K562 (cell line): Measurements from ENCODE around the gene SYNJ2. TPM values are rescaled to one million over a fixed set of nuclear protein-coding genes. Genes with fewer than 3 reads are reported as not detected.

Experiments
- ATAC-seq: fragments of 200-7000 bp; cut with Tn5 transposase; 3 replicates; pipeline ENCODE4 v1.9.1; 2020; ENCODE audit warnings: moderate library complexity
- BruUV-seq: library from RNA; stranded (reverse); fragments of 400-500 nt; replicated peaks from 2 replicates; lab custom pipeline; 2021; lab: Mats Ljungman, UMichigan
- CTCF ChIA-PET: fragments of 300-600 bp; formaldehyde crosslinking; extraction: SDS; loops from one replicate; lab custom pipeline; 2021; ENCODE audit warnings: low intra/inter-chr PET ratio; lab: Yijun Ruan, JAX
- POLR2A ChIA-PET: fragments of 300-600, 350-650 bp; sonication (Branson Sonifier 250); formaldehyde crosslinking; extraction: SDS; loops from one replicate; lab custom pipeline; 2021; ENCODE audit warnings: antibody characterized with exemption, inconsistent platforms; lab: Yijun Ruan, JAX
- DNase-seq, 4 experiments: peaks; one replicate each; pipeline versions ENCODE4 v3.0.0 to v3.0.0-alpha.2; 2011 to 2018; ENCODE audit warnings: low spot score in 3 of 4, mixed read lengths in 3 of 4; ENCODE audit errors: extremely low read depth in 1 of 4
- FAIRE-seq: peaks from 2 replicates; lab custom pipeline; 2011; peaks lifted over from hg19 to GRCh38; lab: Jason Lieb, UNC
- H2AFZ ChIP-seq: 2 replicates; pipeline ENCODE4 v1.6.0; 2011; ENCODE audit warnings: low read depth, low read length, control low read depth, inconsistent platforms
- H3K27ac ChIP-seq: fragments of 200-600 bp; 3 replicates; pipeline ENCODE4 v1.8.0; 2011; ENCODE audit warnings: low read depth, mild to moderate bottlenecking, control low read depth, inconsistent platforms, low read length, moderate library complexity, mixed read lengths; ENCODE audit errors: extremely low read depth
- H3K27me3 ChIP-seq, 2 experiments: fragments of 300-600 bp in 1 of 2; 2 replicates in 1 of 2; 3 replicates in 1 of 2; pipeline versions ENCODE4 v1.6.0 to v1.8.0; 2011; ENCODE audit warnings: inconsistent platforms in 2 of 2, low read length in 2 of 2, mild to moderate bottlenecking in 1 of 2, mixed read lengths in 1 of 2, moderate library complexity in 1 of 2; ENCODE audit not compliant: control insufficient read depth in 2 of 2, insufficient read depth in 2 of 2
- H3K36me3 ChIP-seq: fragments of 300-600 bp; 3 replicates; pipeline ENCODE4 v1.8.0; 2011; ENCODE audit warnings: mild to moderate bottlenecking, low read length, inconsistent platforms; ENCODE audit not compliant: control insufficient read depth, insufficient read depth
- H3K4me1 ChIP-seq, 2 experiments: fragments of 200-600 bp in 1 of 2; replicated peaks in 1 of 2; 2 replicates in 1 of 2; 3 replicates in 1 of 2; pipeline versions ENCODE4 v1.5.1 to v1.8.0; 2011; ENCODE audit warnings: inconsistent platforms in 2 of 2, low read length in 2 of 2, mild to moderate bottlenecking in 1 of 2, mixed read lengths in 1 of 2, moderate library complexity in 1 of 2; ENCODE audit not compliant: control insufficient read depth in 2 of 2, insufficient read depth in 2 of 2
- H3K4me2 ChIP-seq: 2 replicates; pipeline ENCODE4 v1.6.1; 2011; ENCODE audit warnings: low read length, control low read depth, inconsistent platforms, mixed read lengths; ENCODE audit not compliant: insufficient read depth
- H3K4me3 ChIP-seq: fragments of 200-600 bp; sonication (generic), shearing (Covaris generic); 2 replicates; pipeline ENCODE4 v1.5.1; 2016; ENCODE audit warnings: control low read depth, inconsistent platforms
- H3K79me2 ChIP-seq: fragments of 200-600 bp; 3 replicates; pipeline ENCODE4 v1.8.0; 2011; ENCODE audit warnings: low read length, inconsistent platforms; ENCODE audit not compliant: control insufficient read depth, insufficient read depth
- H3K9ac ChIP-seq, 2 experiments: 2 replicates each; pipeline versions ENCODE4 v1.6.0 to v1.6.1; 2011; ENCODE audit warnings: low read depth in 2 of 2, low read length in 2 of 2, control low read depth in 1 of 2, inconsistent platforms in 1 of 2, mild to moderate bottlenecking in 1 of 2, mixed read lengths in 1 of 2; ENCODE audit not compliant: insufficient read depth in 1 of 2
- H3K9me1 ChIP-seq: one replicate; pipeline ENCODE4 v1.6.0; 2011; ENCODE audit warnings: inconsistent platforms, mild to moderate bottlenecking, low read length, moderate library complexity; ENCODE audit not compliant: control insufficient read depth, insufficient read depth
- H3K9me3 ChIP-seq: replicated peaks from 2 replicates; pipeline ENCODE4 v1.5.1; 2011; ENCODE audit warnings: low read depth, low read length, inconsistent platforms; ENCODE audit not compliant: control insufficient read depth, insufficient read depth
- H4K20me1 ChIP-seq: replicated peaks from 2 replicates; pipeline ENCODE4 v1.6.1; 2011; ENCODE audit warnings: low read length, inconsistent platforms, mixed read lengths; ENCODE audit not compliant: control insufficient read depth, insufficient read depth
- CEBPZ ChIP-seq: fragments of 150-350 bp; IDR thresholded peaks from 2 replicates; pipeline ENCODE4 v1.6.1; 2014; ENCODE audit warnings: low read depth, mild to moderate bottlenecking, low read length, borderline replicate concordance
- CREB3L1 ChIP-seq: fragments of 450-650 bp; IDR thresholded peaks from 2 replicates; pipeline ENCODE4 v1.6.1; 2014; ENCODE audit warnings: low read depth, mild to moderate bottlenecking, moderate library complexity, borderline replicate concordance
- DACH1 ChIP-seq: fragments of 450-650 bp; IDR thresholded peaks from 2 replicates; pipeline ENCODE4 v1.6.1; 2018; ENCODE audit not compliant: partially characterized antibody
- HDAC3 ChIP-seq: fragments of 450-650 bp; IDR thresholded peaks from 2 replicates; pipeline ENCODE4 v1.6.1; 2018; ENCODE audit warnings: borderline replicate concordance, mild to moderate bottlenecking, moderate library complexity; ENCODE audit not compliant: partially characterized antibody
- HDAC6 ChIP-seq: IDR thresholded peaks from 2 replicates; pipeline ENCODE4 v1.6.1; 2012; ENCODE audit warnings: low read depth, mild to moderate bottlenecking, control low read depth, inconsistent platforms, low read length, moderate library complexity
- MEF2D ChIP-seq: conservative IDR thresholded peaks from 2 replicates; pipeline ENCODE4 v1.6.1; 2016; ENCODE audit warnings: low read depth, missing genetic modification characterization, missing compliant biosample characterization
- POLR3A ChIP-seq: IDR thresholded peaks from 2 replicates; pipeline ENCODE4 v1.6.1; 2011; ENCODE audit warnings: borderline replicate concordance, mild to moderate bottlenecking, moderate library complexity; ENCODE audit not compliant: insufficient read length, insufficient read depth; ENCODE audit errors: extremely low read depth
- SNIP1 ChIP-seq: fragments of 450-650 bp; IDR thresholded peaks from 2 replicates; pipeline ENCODE4 v1.7.1; 2017; ENCODE audit warnings: low read depth, mild to moderate bottlenecking
- SRSF7 ChIP-seq: fragments of 200-400 bp; formaldehyde crosslinking; optimal IDR thresholded peaks from 2 replicates; pipeline ENCODE3; 2017; ENCODE audit warnings: mild to moderate bottlenecking, low read depth, low read length
- ZFP36 ChIP-seq: fragments of 150-350 bp; IDR thresholded peaks from 2 replicates; pipeline ENCODE4 v1.6.1; 2018; ENCODE audit warnings: low read length, low read depth; ENCODE audit not compliant: partially characterized antibody
- ZNF212 ChIP-seq: fragments of 450-650 bp; formaldehyde crosslinking; IDR thresholded peaks from 2 replicates; pipeline ENCODE4 v1.4.0; 2020; ENCODE audit warnings: mild to moderate bottlenecking
- ZNF589 ChIP-seq: fragments of 200-800 bp; sonication (Bioruptor generic); IDR thresholded peaks from 2 replicates; pipeline ENCODE4 v1.6.1; 2016; ENCODE audit warnings: low read depth, missing genetic modification characterization, missing compliant biosample characterization
- WGBS: fragments of 100-300 bp; shearing (Covaris generic); methylation state at CpG from one replicate; pipeline ENCODE4 v1.1.6; 2016; ENCODE audit warnings: low coverage, mixed read lengths; ENCODE audit not compliant: insufficient coverage; ENCODE audit errors: missing lambda C conversion rate; 5-methylcytosine and 5-hydroxymethylcytosine counted together
- in situ Hi-C: fragments of 300-500 bp; cut with MboI; formaldehyde crosslinking; loops from 4 replicates; pipeline ENCODE4 v1.15.0; 2018; ENCODE audit warnings: inconsistent platforms, mixed read lengths
- intact Hi-C: fragments of 100-400 bp; cut with micrococcal nuclease; formaldehyde crosslinking; loops from 2 replicates; pipeline ENCODE4 v1.14.2; 2022
- polyA plus RNA-seq, 8 experiments: library from polyadenylated mRNA; depleted of rRNA in 4 of 8; stranded (reverse) in 5 of 8; unstranded in 3 of 8; fragments of >200 nt; fragmentation: Nextera tagmentation in 2 of 8; fragmentation: Illumina TruSeq in 1 of 8; extraction: Ambion mirVana in 2 of 8; extraction: Trizol in 1 of 8; gene quantifications; 2 replicates each; pipeline versions ENCODE4 v1.2.1 to v1.2.3, GENCODE V29; 2011 to 2014; ENCODE audit warnings: inconsistent platforms in 1 of 8, missing spikeins in 1 of 8
- total RNA-seq, 7 experiments: library from RNA; depleted of rRNA in 6 of 7; stranded (reverse); fragments of >200 nt in 6 of 7; fragmentation: Illumina TruSeq in 2 of 7; extraction: Trizol in 2 of 7; gene quantifications; 2 replicates each; pipeline versions ENCODE4 v1.2.1 to v1.2.3, GENCODE V29; 2011 to 2021; ENCODE audit warnings: low replicate concordance in 1 of 7

SYNJ2 gene
- total and polyA plus RNA-seq, 9 of the 15 experiments (the other 6 are each of a cell fraction or from before 2014, with no cell fraction given): 3.0 to 27.7 (median 17.8) TPM

- no peak overlapping the region for H3K27ac ChIP-seq
Measured at GRCh38 chr6:158018851-158019361, 37.2 kb downstream of the SYNJ2 start.

More at GRCh38 chr6:158018851-158019361, 37.2 kb downstream of the SYNJ2 start:
- Histone ChIP-seq H3K9me3 (no peaks in the 10 kb centered on the region), H2AFZ (no peak overlapping the region), H3K4me3 (no peak overlapping the region), H3K4me1 (peaks cover 5 to 14% of the 10 kb centered on the region in 2 experiments; a peak in 3 of 5 replicates), H3K36me3 (peaks cover 22% of the 10 kb centered on the region; the same call in 2 of the 3 replicates), H3K9ac (no peak overlapping the region), H3K27me3 (no peaks in the 10 kb centered on the region), H3K9me1 (peaks cover 7% of the 10 kb centered on the region), H4K20me1 (peaks cover 14% of the 10 kb centered on the region; the same call in 1 of the 2 replicates), H3K79me2 (peaks cover 10% of the 10 kb centered on the region; the same call in 2 of the 3 replicates), H3K4me2 (no peak overlapping the region)
- 88% methylated on average over 15 of the region's 15 CpGs for WGBS
- in situ Hi-C loops (no loop called here), intact Hi-C loops (no loop called here)
- ATAC-seq (no peak), DNase-seq (no peak), FAIRE-seq (no peak)
- BruUV-seq: no TSS peak
- no peak for TF ChIP-seq SNIP1
- TF ChIP-seq MEF2D (tag): no peak
- no peak for TF ChIP-seq DACH1
- TF ChIP-seq POLR3A: no peak
- TF ChIP-seq SRSF7: no peak
- no peak for TF ChIP-seq CREB3L1
- no peak for TF ChIP-seq HDAC6
- no peak for TF ChIP-seq ZFP36
- TF ChIP-seq HDAC3: no peak
- no peak for TF ChIP-seq CEBPZ
- no peak for TF ChIP-seq ZNF212 (CRISPR knock-in tag)
- TF ChIP-seq ZNF589 (CRISPR knock-in tag): no peak
- POLR2A ChIA-PET: interaction anchor here (0.9 to 1.3 kb wide), 2 partner anchors 9 to 10 kb away, joined by 3 to 7 read pairs; no protein-coding TSS in a partner anchor
- CTCF ChIA-PET: interaction anchor here (0.7 kb wide), 1 partner anchor 653 kb away, joined by 3 read pairs; no protein-coding TSS in a partner anchor
